Measurements from ENCODE around the gene DIAPH2. TPM values are rescaled to one million over a fixed set of nuclear protein-coding genes. Genes with fewer than 3 reads are reported as not detected.

The DIAPH2 gene
- total RNA-seq, 4 donors from 2014 or later: 12.1 to 41.6 (median 29.1) TPM

- Histone ChIP-seq H3K36me3 (no peaks in the 10 kb centered on the region), H3K4me1 (no peaks in the 10 kb centered on the region), H3K4me3 (no peak overlapping the region), H3K27ac (no peak overlapping the region), H3K9me3 (no peaks in the 10 kb centered on the region), H3K27me3 (no peaks in the 10 kb centered on the region)
- TF ChIP-seq CTCF (IDR thresholded peaks at IDR 0.05 in 4 of 5, conservative IDR thresholded peaks at IDR 0.05 in 1 of 5): no peak
- no peak for TF ChIP-seq POLR2A (IDR thresholded peaks at IDR 0.05)
- in situ Hi-C loops (cut with MboI; ENCODE audit: low sequenced_read_pairs in 4 of 4) (no loop called here), intact Hi-C loops (cut with DNase I; ENCODE audit: low total_unique reads) (no loop called here)
- ATAC-seq (no peak), DNase-seq (no peak)
Observed at GRCh38 chrX:96994093-96994492, 309.5 kb downstream of the DIAPH2 start.

GRCh38 chrX:96997196-96997595 is 312.6 kb downstream of the DIAPH2 start:
- no peaks in the 10 kb centered on the region for H3K27me3 ChIP-seq
- intact Hi-C loops (cut with DNase I; ENCODE audit: low total_unique reads): no loop called here
- TF ChIP-seq CTCF (IDR thresholded peaks at IDR 0.05 in 4 of 5, conservative IDR thresholded peaks at IDR 0.05 in 1 of 5): no peak
- no peak for TF ChIP-seq POLR2A (IDR thresholded peaks at IDR 0.05)
- H3K36me3 ChIP-seq: no peaks in the 10 kb centered on the region
- no peak for ATAC-seq
- no peaks in the 10 kb centered on the region for H3K9me3 ChIP-seq
- H3K27ac ChIP-seq: no peak overlapping the region
- no peak for DNase-seq
- no peak overlapping the region for H3K4me3 ChIP-seq
- in situ Hi-C loops (cut with MboI; ENCODE audit: low sequenced_read_pairs in 4 of 4): no loop called here
- H3K4me1 ChIP-seq: no peaks in the 10 kb centered on the region

GRCh38 chrX:97000682-97001368 is 316.2 kb downstream of the DIAPH2 start:
- no peaks in the 10 kb centered on the region for H3K9me3 ChIP-seq
- no peaks in the 10 kb centered on the region for H3K27me3 ChIP-seq
- in situ Hi-C loops (cut with MboI; ENCODE audit: low sequenced_read_pairs in 4 of 4): no loop called here
- DNase-seq (no peak), ATAC-seq (no peak)
- H3K36me3 ChIP-seq: no peaks in the 10 kb centered on the region
- H3K27ac ChIP-seq: no peak overlapping the region
- no peak overlapping the region for H3K4me3 ChIP-seq
- intact Hi-C loops (cut with DNase I; ENCODE audit: low total_unique reads): no loop called here
- no peak for TF ChIP-seq POLR2A (IDR thresholded peaks at IDR 0.05)
- no peaks in the 10 kb centered on the region for H3K4me1 ChIP-seq

GRCh38 chrX:97006167-97006566 is 321.5 kb downstream of the DIAPH2 start:
- in situ Hi-C loops (cut with MboI; ENCODE audit: low sequenced_read_pairs in 4 of 4): no loop called here
- no peak for DNase-seq
- H3K4me3 ChIP-seq: no peak overlapping the region
- no peaks in the 10 kb centered on the region for H3K36me3 ChIP-seq
- no peak for TF ChIP-seq POLR2A (IDR thresholded peaks at IDR 0.05)
- TF ChIP-seq CTCF (IDR thresholded peaks at IDR 0.05 in 4 of 5, conservative IDR thresholded peaks at IDR 0.05 in 1 of 5): no peak
- no peak for ATAC-seq
- no peaks in the 10 kb centered on the region for H3K27me3 ChIP-seq
- H3K27ac ChIP-seq: no peak overlapping the region
- no peaks in the 10 kb centered on the region for H3K4me1 ChIP-seq
- intact Hi-C loops (cut with DNase I; ENCODE audit: low total_unique reads): no loop called here
- H3K9me3 ChIP-seq: no peaks in the 10 kb centered on the region

GRCh38 chrX:97009391-97009790 is 324.7 kb downstream of the DIAPH2 start:
- in situ Hi-C loops (cut with MboI; ENCODE audit: low sequenced_read_pairs in 4 of 4) (no loop called here), intact Hi-C loops (cut with DNase I; ENCODE audit: low total_unique reads) (no loop called here)
- DNase-seq: no peak
- H3K27ac ChIP-seq: no peak overlapping the region
- H3K4me3 ChIP-seq: no peak overlapping the region
- H3K9me3 ChIP-seq: no peaks in the 10 kb centered on the region
- TF ChIP-seq POLR2A (IDR thresholded peaks at IDR 0.05) (no peak), CTCF (IDR thresholded peaks at IDR 0.05 in 4 of 5, conservative IDR thresholded peaks at IDR 0.05 in 1 of 5) (no peak)
- no peaks in the 10 kb centered on the region for H3K4me1 ChIP-seq
- H3K36me3 ChIP-seq: no peaks in the 10 kb centered on the region
- no peaks in the 10 kb centered on the region for H3K27me3 ChIP-seq
- ATAC-seq: no peak
